ENCODE results near the gene JAKMIP3. TPM values are rescaled to one million over a fixed set of nuclear protein-coding genes. Genes with fewer than 3 reads are reported as not detected.

Gene JAKMIP3
- total RNA-seq, 4 donors from 2014 or later = 0.42 to 1.9 (median 0.87) TPM

GRCh38 chr10:132106431-132106830, 40.7 kb downstream of the JAKMIP3 start:
- no peak for TF ChIP-seq POLR2A (IDR thresholded peaks at IDR 0.05)
- no peak for TF ChIP-seq CTCF (IDR thresholded peaks at IDR 0.05)
- no peak for TF ChIP-seq EP300 (IDR thresholded peaks at IDR 0.05)
- no peak for TF ChIP-seq POLR2AphosphoS5 (IDR thresholded peaks at IDR 0.05)
- Histone ChIP-seq H3K36me3 (peaks cover 0 to 10% of the 10 kb centered on the region in 2 donors), H3K4me3 (no peak overlapping the region), H3K27me3 (no peaks in the 10 kb centered on the region), H3K4me1 (peaks cover 0 to 4% (median 3%) of the 10 kb centered on the region in 3 donors), H3K9me3 (no peaks in the 10 kb centered on the region), H3K27ac (no peak overlapping the region)
- ATAC-seq = no peak
- WGBS, 2 donors (ENCODE audit: low coverage in 1 of 2) = 73 to 81% methylated on average over 6 to 9 of the region's 15 CpGs

GRCh38 chr10:132107186-132107948, 41.6 kb downstream of the JAKMIP3 start:
- TF ChIP-seq POLR2AphosphoS5 (IDR thresholded peaks at IDR 0.05) (no peak), EP300 (IDR thresholded peaks at IDR 0.05) (no peak), CTCF (IDR thresholded peaks at IDR 0.05) (no peak), POLR2A (IDR thresholded peaks at IDR 0.05) (no peak)
- 90 to 100% methylated on average over 1 to 18 of the region's 27 CpGs for WGBS, 2 donors (ENCODE audit: low coverage in 1 of 2)
- Histone ChIP-seq H3K9me3 (no peaks in the 10 kb centered on the region), H3K27me3 (no peaks in the 10 kb centered on the region), H3K4me3 (no peak overlapping the region), H3K36me3 (peaks cover 0 to 10% of the 10 kb centered on the region in 2 donors), H3K27ac (no peak overlapping the region), H3K4me1 (peaks cover 0 to 4% (median 3%) of the 10 kb centered on the region in 3 donors)
- ATAC-seq = no peak

- WGBS, 2 donors (ENCODE audit: low coverage in 1 of 2) = 77% methylated on average over 4 to 6 of the region's 13 CpGs
- H3K4me1 ChIP-seq = peaks cover 0 to 4% (median 3%) of the 10 kb centered on the region in 3 donors
- no peak overlapping the region for H3K4me3 ChIP-seq
- TF ChIP-seq EP300 (IDR thresholded peaks at IDR 0.05) (no peak), POLR2A (IDR thresholded peaks at IDR 0.05) (no peak), CTCF (IDR thresholded peaks at IDR 0.05) (no peak), POLR2AphosphoS5 (IDR thresholded peaks at IDR 0.05) (no peak)
- H3K27me3 ChIP-seq = no peaks in the 10 kb centered on the region
- peaks cover 0 to 10% of the 10 kb centered on the region in 2 donors for H3K36me3 ChIP-seq
- H3K27ac ChIP-seq = no peak overlapping the region
- no peak for ATAC-seq
- no peaks in the 10 kb centered on the region for H3K9me3 ChIP-seq
Observed at GRCh38 chr10:132107949-132108877, 42.5 kb downstream of the JAKMIP3 start.

GRCh38 chr10:132109341-132110110, 43.8 kb downstream of the JAKMIP3 start:
- H3K9me3 ChIP-seq = no peaks in the 10 kb centered on the region
- no peaks in the 10 kb centered on the region for H3K27me3 ChIP-seq
- WGBS, 2 donors (ENCODE audit: low coverage in 1 of 2) = 78 to 98% methylated on average over 13 to 17 of the region's 19 CpGs
- peaks cover 0 to 10% of the 10 kb centered on the region in 2 donors for H3K36me3 ChIP-seq
- H3K27ac ChIP-seq = no peak overlapping the region
- TF ChIP-seq CTCF (IDR thresholded peaks at IDR 0.05) (no peak), EP300 (IDR thresholded peaks at IDR 0.05) (no peak), POLR2AphosphoS5 (IDR thresholded peaks at IDR 0.05) (no peak), POLR2A (IDR thresholded peaks at IDR 0.05) (no peak)
- peaks cover 0 to 4% (median 3%) of the 10 kb centered on the region in 3 donors for H3K4me1 ChIP-seq
- H3K4me3 ChIP-seq = no peak overlapping the region
- peak; percentile 82 for ATAC-seq
